Right atrium auricular region (tissue), 2 donors: ENCODE measurements around the gene XXYLT1. TPM values are rescaled to one million over a fixed set of nuclear protein-coding genes. Genes with fewer than 3 reads are reported as not detected.

Source experiments
- DNase-seq: peaks from one replicate; pipeline ENCODE4 v3.0.0-alpha.2; 2019; ENCODE audit warnings: low spot score
- H3K27ac ChIP-seq, 2 donors: fragments of 200-600 bp; sonication (generic); 1 replicate in 1 of 2; 2 replicates in 1 of 2; pipeline ENCODE4 v1.5.1; 2016 to 2019
- H3K27me3 ChIP-seq, 2 donors: fragments of 200-600 bp; sonication (generic); one replicate each; pipeline versions ENCODE4 v1.5.1 to v1.6.0; 2017 to 2019
- H3K36me3 ChIP-seq: fragments of 200-600 bp; sonication (generic); one replicate; pipeline ENCODE4 v1.5.1; 2016
- H3K4me1 ChIP-seq, 2 donors: fragments of 200-600 bp; sonication (generic); one replicate each; pipeline versions ENCODE4 v1.5.1 to v1.6.0; 2017 to 2019
- H3K4me3 ChIP-seq, 2 donors: fragments of 200-600 bp; sonication (generic); 1 replicate in 1 of 2; 2 replicates in 1 of 2; pipeline ENCODE4 v1.5.1; 2017 to 2019; ENCODE audit warnings: mild to moderate bottlenecking in 1 of 2, moderate library complexity in 1 of 2
- H3K9me3 ChIP-seq, 2 donors: fragments of 200-600 bp; sonication (generic); one replicate each; pipeline ENCODE4 v1.5.1; 2019
- total RNA-seq, 2 donors: library from RNA; depleted of rRNA; stranded (reverse); fragments of >200 nt; gene quantifications; one replicate each; pipeline ENCODE4 v1.1.0, GENCODE V29; 2016
- TF ChIP-seq, protein P1 (sequence below), 2 donors: fragments of 200-600 bp; sonication (generic); IDR thresholded peaks; one replicate each; pipeline ENCODE4 v1.5.1; 2019; ENCODE audit warnings: antibody characterized with exemption in 2 of 2

Gene XXYLT1
- total RNA-seq, 2 donors from 2014 or later, result 4.6 to 6.7 TPM

DNA sequence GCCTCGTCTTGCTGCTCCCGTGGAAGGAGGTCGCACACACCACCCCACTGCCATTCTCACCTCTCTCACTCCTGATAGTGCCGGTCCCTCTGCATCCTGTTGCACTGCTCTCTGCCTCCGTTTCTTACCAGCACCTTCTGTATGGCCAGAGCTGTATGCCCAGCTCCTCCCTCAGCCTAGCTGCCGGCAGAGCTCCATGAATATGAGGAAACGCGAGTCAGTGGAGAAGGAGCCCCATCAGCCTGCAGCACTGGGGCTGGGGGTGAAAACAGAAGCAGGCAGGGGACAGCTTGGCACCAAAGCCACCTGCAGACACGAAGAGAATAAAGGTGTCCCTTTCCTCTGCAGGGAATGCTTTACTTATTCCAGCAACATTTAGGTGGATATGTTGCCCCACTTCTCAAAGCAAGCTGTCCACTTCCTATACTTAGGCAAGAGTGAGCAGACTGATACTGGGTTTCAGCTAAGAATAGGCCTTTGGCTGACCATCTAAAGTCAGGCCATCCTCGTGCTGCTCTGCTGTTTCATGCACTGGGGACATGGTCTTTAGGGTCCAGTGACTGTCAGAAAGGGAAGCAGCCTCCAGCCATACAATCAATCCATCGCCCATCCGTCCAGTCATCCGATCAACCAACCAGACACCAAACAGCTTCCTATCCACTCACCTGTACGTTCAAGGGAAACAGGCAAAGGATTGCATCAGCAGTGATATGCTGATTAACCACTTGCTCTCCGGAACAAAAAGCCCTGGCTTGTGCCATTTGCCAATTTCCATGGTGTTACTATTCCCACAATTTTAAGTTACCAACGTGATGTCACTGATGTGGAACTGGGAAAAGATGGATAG lies 222.7 kb downstream of the XXYLT1 start:
- no peak for DNase-seq
- Histone ChIP-seq H3K4me1 (peaks cover 0 to 5% of the 10 kb centered on the region in 2 donors), H3K27me3 (no peaks in the 10 kb centered on the region), H3K9me3 (no peaks in the 10 kb centered on the region), H3K36me3 (no peaks in the 10 kb centered on the region), H3K27ac (no peak overlapping the region), H3K4me3 (no peak overlapping the region)
- TF ChIP-seq, protein P1, sequence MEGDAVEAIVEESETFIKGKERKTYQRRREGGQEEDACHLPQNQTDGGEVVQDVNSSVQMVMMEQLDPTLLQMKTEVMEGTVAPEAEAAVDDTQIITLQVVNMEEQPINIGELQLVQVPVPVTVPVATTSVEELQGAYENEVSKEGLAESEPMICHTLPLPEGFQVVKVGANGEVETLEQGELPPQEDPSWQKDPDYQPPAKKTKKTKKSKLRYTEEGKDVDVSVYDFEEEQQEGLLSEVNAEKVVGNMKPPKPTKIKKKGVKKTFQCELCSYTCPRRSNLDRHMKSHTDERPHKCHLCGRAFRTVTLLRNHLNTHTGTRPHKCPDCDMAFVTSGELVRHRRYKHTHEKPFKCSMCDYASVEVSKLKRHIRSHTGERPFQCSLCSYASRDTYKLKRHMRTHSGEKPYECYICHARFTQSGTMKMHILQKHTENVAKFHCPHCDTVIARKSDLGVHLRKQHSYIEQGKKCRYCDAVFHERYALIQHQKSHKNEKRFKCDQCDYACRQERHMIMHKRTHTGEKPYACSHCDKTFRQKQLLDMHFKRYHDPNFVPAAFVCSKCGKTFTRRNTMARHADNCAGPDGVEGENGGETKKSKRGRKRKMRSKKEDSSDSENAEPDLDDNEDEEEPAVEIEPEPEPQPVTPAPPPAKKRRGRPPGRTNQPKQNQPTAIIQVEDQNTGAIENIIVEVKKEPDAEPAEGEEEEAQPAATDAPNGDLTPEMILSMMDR (IDR thresholded peaks at IDR 0.05), result no peak

DNA sequence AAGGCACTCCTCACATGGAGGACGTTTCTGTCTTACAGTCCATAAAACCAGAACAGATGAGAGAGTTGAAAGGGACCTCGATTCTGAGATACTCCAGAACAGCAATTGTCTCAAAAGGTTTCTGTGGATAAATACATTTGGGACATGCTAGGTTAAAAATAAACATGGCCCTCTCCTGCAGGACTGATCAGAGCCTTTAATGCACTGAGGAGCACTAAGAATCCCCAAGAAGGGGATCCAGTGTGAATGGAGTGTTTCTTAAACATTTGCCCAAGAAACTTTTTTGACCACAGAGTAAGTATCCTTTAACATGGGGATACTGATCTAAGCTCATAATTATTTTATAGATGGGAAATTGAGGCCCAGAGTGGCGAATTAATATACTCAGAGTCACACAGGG lies 223.4 kb downstream of the XXYLT1 start:
- no peak overlapping the region for H3K27ac ChIP-seq
- TF ChIP-seq, protein P1 (IDR thresholded peaks at IDR 0.05), result no peak
- H3K4me1 ChIP-seq, result peaks cover 0 to 5% of the 10 kb centered on the region in 2 donors
- H3K36me3 ChIP-seq, result no peaks in the 10 kb centered on the region
- no peak overlapping the region for H3K4me3 ChIP-seq
- no peak for DNase-seq
- H3K9me3 ChIP-seq, result no peaks in the 10 kb centered on the region
- no peaks in the 10 kb centered on the region for H3K27me3 ChIP-seq

DNA sequence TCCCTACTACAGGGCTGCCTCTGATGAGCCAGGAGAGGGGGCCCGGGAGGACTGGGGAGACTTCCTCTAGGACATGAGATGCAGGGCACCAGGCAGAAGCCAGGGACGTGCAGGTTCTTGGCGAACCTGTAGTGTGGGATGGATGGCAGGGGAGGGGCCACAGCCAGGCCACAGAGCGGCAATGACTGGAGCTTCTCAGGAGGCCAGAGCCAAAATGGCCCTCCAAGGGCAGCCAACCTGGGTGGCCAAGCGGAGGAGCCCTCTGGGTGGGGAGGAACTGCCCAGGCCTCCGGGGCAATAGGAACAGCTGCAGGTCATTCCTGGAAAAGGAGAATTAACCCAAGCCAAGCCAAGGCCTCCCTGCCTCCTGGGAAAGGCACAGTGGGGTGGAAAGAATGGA lies 224.5 kb downstream of the XXYLT1 start:
- Histone ChIP-seq H3K36me3 (no peaks in the 10 kb centered on the region), H3K27ac (no peak overlapping the region), H3K4me1 (peaks cover 0 to 5% of the 10 kb centered on the region in 2 donors), H3K27me3 (no peaks in the 10 kb centered on the region), H3K4me3 (no peak overlapping the region), H3K9me3 (no peaks in the 10 kb centered on the region)
- no peak for DNase-seq
- TF ChIP-seq, protein P1 (IDR thresholded peaks at IDR 0.05), result no peak

DNA sequence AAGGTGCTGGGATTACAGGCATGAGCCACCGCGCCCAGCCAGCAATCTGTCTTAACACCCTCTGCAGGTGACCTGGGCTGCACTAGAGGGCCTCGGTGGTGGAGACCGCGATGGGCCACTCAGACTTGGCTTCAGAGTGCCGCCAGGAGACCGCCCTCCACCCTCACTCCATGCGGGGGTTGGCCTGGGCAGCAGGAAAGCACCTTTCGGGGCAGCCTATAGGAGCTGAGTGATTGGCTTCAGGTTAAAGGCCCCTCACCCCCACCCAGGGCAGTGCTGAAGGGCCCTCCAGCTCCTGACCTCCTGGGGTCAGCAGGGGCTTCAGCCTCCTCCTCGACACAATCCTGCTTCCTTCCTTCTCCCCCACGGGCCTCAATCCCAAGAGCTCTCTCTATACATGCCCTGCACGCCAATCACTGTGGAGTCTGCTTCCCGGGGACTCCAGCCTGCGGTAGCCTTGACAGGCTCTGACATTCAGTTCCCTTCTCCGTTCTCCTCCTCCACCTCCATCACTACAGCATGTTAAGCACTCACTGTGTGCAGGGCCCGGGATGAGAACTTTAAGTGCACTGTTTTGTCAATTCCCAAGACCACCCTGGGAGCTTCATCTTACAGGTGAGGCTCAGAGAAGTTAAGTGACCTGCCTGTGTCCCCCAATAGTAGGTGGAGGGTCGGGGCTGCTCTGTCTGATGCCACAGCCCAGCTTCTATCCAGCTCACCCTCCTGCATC lies 225.3 kb downstream of the XXYLT1 start:
- no peak for DNase-seq
- TF ChIP-seq, protein P1 (IDR thresholded peaks at IDR 0.05), result no peak
- Histone ChIP-seq H3K27ac (no peak overlapping the region), H3K27me3 (no peaks in the 10 kb centered on the region), H3K4me3 (no peak overlapping the region), H3K9me3 (no peaks in the 10 kb centered on the region), H3K4me1 (peaks cover 0 to 5% of the 10 kb centered on the region in 2 donors), H3K36me3 (no peaks in the 10 kb centered on the region)

DNA sequence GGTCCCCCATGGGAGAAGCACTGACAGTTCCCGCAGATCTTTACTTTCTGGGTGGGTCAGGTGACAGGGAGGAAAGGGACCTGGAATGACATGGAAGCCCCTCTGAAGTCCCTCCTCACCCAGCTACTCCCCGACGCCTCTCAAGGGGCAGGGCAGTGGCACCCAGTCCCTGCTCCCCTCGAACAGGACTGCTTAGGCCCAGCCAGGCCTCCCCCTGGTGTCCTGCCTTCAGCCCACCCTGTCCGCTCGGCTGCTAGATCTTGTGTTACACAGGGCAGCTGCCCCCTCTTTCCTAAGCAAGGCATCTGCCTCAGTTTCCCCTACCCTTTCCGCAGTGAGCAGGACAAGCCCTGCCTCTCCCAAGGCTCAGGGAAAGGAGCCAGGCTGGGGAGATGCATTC lies 226.5 kb downstream of the XXYLT1 start:
- Histone ChIP-seq H3K9me3 (no peaks in the 10 kb centered on the region), H3K27ac (no peak overlapping the region)

More for the DNA sequence above, 226.5 kb downstream of the XXYLT1 start:
- Histone ChIP-seq H3K4me3 (no peak overlapping the region), H3K27me3 (no peaks in the 10 kb centered on the region), H3K36me3 (no peaks in the 10 kb centered on the region), H3K4me1 (peaks cover 0 to 5% of the 10 kb centered on the region in 2 donors)
- no peak for DNase-seq
- TF ChIP-seq, protein P1 (IDR thresholded peaks at IDR 0.05), result no peak
